Epithelial cell of prostate (primary cell): Measurements from ENCODE around the gene EVI2B.
"Not testable (repeated sequence)": the region's sequence is repeated elsewhere in the genome, so short reads cannot be mapped to it uniquely, and the experiment has no call there.

ENCODE experiments used
- DNase-seq: peaks from one replicate; pipeline ENCODE4 v3.0.0-alpha.2; 2011; ENCODE audit warnings: low read depth, low spot score
- H3K27ac ChIP-seq: fragments of 450-650 bp; 2 replicates; pipeline ENCODE4 v1.5.1; 2017; ENCODE audit warnings: mild to moderate bottlenecking

EVI2B gene

GRCh38 chr17:31311526-31311925, 2.3 kb downstream of the EVI2B start:
- H3K27ac ChIP-seq = no peak overlapping the region

GRCh38 chr17:31310886-31311285, 3.0 kb downstream of the EVI2B start:
- no peak overlapping the region for H3K27ac ChIP-seq
- no peak for DNase-seq

More at GRCh38 chr17:31311526-31311925, 2.3 kb downstream of the EVI2B start:
- no peak for DNase-seq

GRCh38 chr17:31310260-31310659, 3.6 kb downstream of the EVI2B start:
- H3K27ac ChIP-seq = no peak overlapping the region
- DNase-seq = no peak

GRCh38 chr17:31309556-31309955, 4.3 kb downstream of the EVI2B start:
- no peak for DNase-seq
- H3K27ac ChIP-seq = no peak overlapping the region

- no peak overlapping the region for H3K27ac ChIP-seq
- DNase-seq = no peak
Measured at GRCh38 chr17:31308372-31309334, 5.2 kb downstream of the EVI2B start.

GRCh38 chr17:31307640-31308039, 6.2 kb downstream of the EVI2B start:
- DNase-seq = no peak
- H3K27ac ChIP-seq = no peak overlapping the region

GRCh38 chr17:31299624-31300023, 14.2 kb downstream of the EVI2B start:
- no peak overlapping the region for H3K27ac ChIP-seq
- DNase-seq = no peak

- no peak for DNase-seq
- no peak within 1 kb of the TSS for H3K27ac ChIP-seq
Measured at GRCh38 chr17:31297090-31297489, 16.8 kb downstream of the EVI2B start, which contains the start of gene OMG. Gene OMG, minus strand, starts transcription at chr17:31297239. Its CDS starts 908 bp downstream, at chr17:31296331.

- DNase-seq = no peak
- no peak overlapping the region for H3K27ac ChIP-seq
Measured at GRCh38 chr17:31296142-31296541, 17.7 kb downstream of the EVI2B start.

- H3K27ac ChIP-seq = no peak overlapping the region
Measured at GRCh38 chr17:31295489-31295871, 18.4 kb downstream of the EVI2B start.

GRCh38 chr17:31294820-31295488, 18.9 kb downstream of the EVI2B start:
- H3K27ac ChIP-seq = no peak overlapping the region
- no peak for DNase-seq

More at GRCh38 chr17:31295489-31295871, 18.4 kb downstream of the EVI2B start:
- no peak for DNase-seq

GRCh38 chr17:31294231-31294630, 19.6 kb downstream of the EVI2B start:
- DNase-seq = no peak
- H3K27ac ChIP-seq = no peak overlapping the region

- no peak overlapping the region for H3K27ac ChIP-seq
- no peak for DNase-seq
Measured at GRCh38 chr17:31293581-31293980, 20.3 kb downstream of the EVI2B start.

- DNase-seq = no peak
- H3K27ac ChIP-seq = no peak overlapping the region
Measured at GRCh38 chr17:31291820-31292219, 22.0 kb downstream of the EVI2B start.

- no peak overlapping the region for H3K27ac ChIP-seq
- DNase-seq = no peak
Measured at GRCh38 chr17:31289790-31290189, 24.1 kb downstream of the EVI2B start.

- H3K27ac ChIP-seq, DNase-seq: not testable (repeated sequence)
Measured at GRCh38 chr17:31287932-31288331, 25.9 kb downstream of the EVI2B start.

GRCh38 chr17:31286587-31286986, 27.3 kb downstream of the EVI2B start:
- H3K27ac ChIP-seq = no peak overlapping the region
- no peak for DNase-seq

- DNase-seq = no peak
- H3K27ac ChIP-seq = no peak overlapping the region
Measured at GRCh38 chr17:31283841-31284240, 30.0 kb downstream of the EVI2B start.

GRCh38 chr17:31281061-31281460, 32.8 kb downstream of the EVI2B start:
- H3K27ac ChIP-seq = no peak overlapping the region
- no peak for DNase-seq

- DNase-seq = no peak
Measured at GRCh38 chr17:31279401-31279800, 34.5 kb downstream of the EVI2B start.

GRCh38 chr17:31275116-31275515, 38.7 kb downstream of the EVI2B start:
- no peak for DNase-seq
- H3K27ac ChIP-seq = peak overlapping the region; percentile 72

More at GRCh38 chr17:31279401-31279800, 34.5 kb downstream of the EVI2B start:
- no peak overlapping the region for H3K27ac ChIP-seq
